ENCODE data around the gene ZDHHC5. TPM values are rescaled to one million over a fixed set of nuclear protein-coding genes. Genes with fewer than 3 reads are reported as not detected.

The ZDHHC5 gene
- total and polyA plus RNA-seq, 2 donors from 2014 or later, result 28.3 to 90.2 TPM

DNA sequence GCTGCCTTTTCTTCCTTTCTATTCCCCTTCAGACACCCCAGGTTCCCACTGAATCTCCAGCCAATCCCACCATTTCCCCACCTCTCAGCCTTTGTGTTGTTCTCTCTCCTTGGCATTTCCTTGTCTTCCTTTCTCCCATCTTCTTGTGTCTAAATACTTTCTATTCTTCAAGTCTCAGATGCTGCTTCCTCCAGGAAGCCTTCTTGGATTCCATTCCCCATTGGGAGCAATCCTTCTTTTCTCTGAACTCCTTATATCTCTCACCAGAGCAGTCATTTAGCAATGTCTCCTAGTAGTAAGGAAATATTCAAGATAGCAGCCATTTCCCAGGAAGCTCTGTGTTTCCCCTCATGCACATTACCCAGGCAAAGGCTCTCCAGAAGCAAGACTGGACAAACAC, 33.6 kb upstream of the ZDHHC5 start:
- Histone ChIP-seq H3K36me3 (ENCODE audit: control insufficient read depth in 2 of 3, insufficient read depth in 3 of 3, low read length in 3 of 3) (no peaks in the 10 kb centered on the region), H3K4me3 (ENCODE audit: low read length in 3 of 3) (no peak overlapping the region), H3K4me1 (ENCODE audit: control insufficient read depth in 2 of 3, insufficient read depth in 2 of 3, low read depth in 1 of 3, low read length in 3 of 3) (peaks cover 0 to 8% (median 0%) of the 10 kb centered on the region in 3 donors), H3K27ac (ENCODE audit: low read depth in 2 of 2, low read length in 2 of 2) (no peak overlapping the region), H3K9me3 (ENCODE audit: control insufficient read depth in 2 of 3, insufficient read depth in 1 of 3, low read length in 3 of 3) (no peaks in the 10 kb centered on the region), H3K27me3 (ENCODE audit: control insufficient read depth, insufficient read depth, low read length) (no peaks in the 10 kb centered on the region), H3K9ac (ENCODE audit: low read length in 3 of 3) (no peak overlapping the region)
- TF ChIP-seq, protein P1, sequence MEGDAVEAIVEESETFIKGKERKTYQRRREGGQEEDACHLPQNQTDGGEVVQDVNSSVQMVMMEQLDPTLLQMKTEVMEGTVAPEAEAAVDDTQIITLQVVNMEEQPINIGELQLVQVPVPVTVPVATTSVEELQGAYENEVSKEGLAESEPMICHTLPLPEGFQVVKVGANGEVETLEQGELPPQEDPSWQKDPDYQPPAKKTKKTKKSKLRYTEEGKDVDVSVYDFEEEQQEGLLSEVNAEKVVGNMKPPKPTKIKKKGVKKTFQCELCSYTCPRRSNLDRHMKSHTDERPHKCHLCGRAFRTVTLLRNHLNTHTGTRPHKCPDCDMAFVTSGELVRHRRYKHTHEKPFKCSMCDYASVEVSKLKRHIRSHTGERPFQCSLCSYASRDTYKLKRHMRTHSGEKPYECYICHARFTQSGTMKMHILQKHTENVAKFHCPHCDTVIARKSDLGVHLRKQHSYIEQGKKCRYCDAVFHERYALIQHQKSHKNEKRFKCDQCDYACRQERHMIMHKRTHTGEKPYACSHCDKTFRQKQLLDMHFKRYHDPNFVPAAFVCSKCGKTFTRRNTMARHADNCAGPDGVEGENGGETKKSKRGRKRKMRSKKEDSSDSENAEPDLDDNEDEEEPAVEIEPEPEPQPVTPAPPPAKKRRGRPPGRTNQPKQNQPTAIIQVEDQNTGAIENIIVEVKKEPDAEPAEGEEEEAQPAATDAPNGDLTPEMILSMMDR (IDR thresholded peaks at IDR 0.05; ENCODE audit: borderline replicate concordance, extremely low read depth, insufficient read depth), result no peak
- FAIRE-seq, result no peak
- intact Hi-C loops (cut with DNase I), result no loop called here
- no peak for DNase-seq

DNA sequence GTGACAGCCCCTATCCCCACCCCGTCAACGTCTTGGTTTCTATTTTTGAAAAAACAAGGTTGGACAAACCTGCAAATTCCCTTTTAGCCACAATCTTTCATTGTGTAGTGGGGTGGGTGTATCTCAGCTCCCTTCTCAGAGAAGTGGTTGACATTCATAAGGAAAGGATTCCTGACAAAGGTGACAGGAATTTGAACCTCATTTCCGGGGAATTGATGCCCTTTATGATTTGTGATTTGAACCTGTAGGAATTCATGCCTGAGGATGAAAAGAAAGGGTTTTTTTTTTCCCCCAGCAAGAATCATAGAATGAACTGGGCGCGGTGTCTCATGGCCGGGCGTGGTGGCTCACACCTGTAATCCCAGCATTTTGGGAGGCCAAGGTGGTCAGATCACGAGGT, 32.7 kb upstream of the ZDHHC5 start:
- Histone ChIP-seq H3K27ac (ENCODE audit: low read depth in 2 of 2, low read length in 2 of 2) (no peak overlapping the region), H3K9me3 (ENCODE audit: control insufficient read depth in 2 of 3, insufficient read depth in 1 of 3, low read length in 3 of 3) (no peaks in the 10 kb centered on the region), H3K36me3 (ENCODE audit: control insufficient read depth in 2 of 3, insufficient read depth in 3 of 3, low read length in 3 of 3) (no peaks in the 10 kb centered on the region), H3K9ac (ENCODE audit: low read length in 3 of 3) (no peak overlapping the region), H3K4me1 (ENCODE audit: control insufficient read depth in 2 of 3, insufficient read depth in 2 of 3, low read depth in 1 of 3, low read length in 3 of 3) (peaks cover 0 to 12% (median 0%) of the 10 kb centered on the region in 3 donors), H3K27me3 (ENCODE audit: control insufficient read depth, insufficient read depth, low read length) (no peaks in the 10 kb centered on the region), H3K4me3 (ENCODE audit: low read length in 3 of 3) (no peak overlapping the region)
- FAIRE-seq, result no peak
- intact Hi-C loops (cut with DNase I), result no loop called here
- no peak for DNase-seq
- TF ChIP-seq, protein P1 (IDR thresholded peaks at IDR 0.05; ENCODE audit: borderline replicate concordance, extremely low read depth, insufficient read depth), result no peak

DNA sequence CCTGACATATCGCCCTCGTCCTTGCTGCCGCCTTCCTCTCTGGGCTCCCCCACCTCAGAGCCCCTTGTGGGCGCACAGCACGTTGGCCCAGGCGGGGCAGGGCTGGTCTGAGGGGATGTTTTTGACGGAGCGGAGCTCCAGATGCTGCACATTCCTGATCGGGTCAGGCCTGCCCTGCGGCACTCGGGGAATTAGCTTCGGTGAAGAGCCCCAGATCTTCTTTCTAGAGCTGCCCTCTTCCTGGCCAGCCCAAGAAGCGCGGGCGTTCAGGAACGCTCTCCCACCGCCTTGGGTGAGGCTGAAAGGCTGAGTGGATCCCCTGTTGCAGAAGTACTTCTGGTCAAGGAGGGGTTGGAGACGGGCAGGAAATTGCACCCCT, 30.3 kb upstream of the ZDHHC5 start:
- H3K4me1 ChIP-seq (ENCODE audit: control insufficient read depth in 2 of 3, insufficient read depth in 2 of 3, low read depth in 1 of 3, low read length in 3 of 3), result peaks cover 0 to 12% (median 0%) of the 10 kb centered on the region in 3 donors
- peak overlapping the region; percentile 51 to 79 (median 68) for H3K4me3 ChIP-seq (ENCODE audit: low read length in 3 of 3)
- peak overlapping the region in 2 of 3 donors; percentile 17 to 82 for H3K9ac ChIP-seq (ENCODE audit: low read length in 3 of 3)
- FAIRE-seq (no peak), DNase-seq (peak in 3 of 5 donors; percentile 70 to 80 (median 72))
- H3K9me3 ChIP-seq (ENCODE audit: control insufficient read depth in 2 of 3, insufficient read depth in 1 of 3, low read length in 3 of 3), result no peaks in the 10 kb centered on the region
- H3K36me3 ChIP-seq (ENCODE audit: control insufficient read depth in 2 of 3, insufficient read depth in 3 of 3, low read length in 3 of 3), result no peaks in the 10 kb centered on the region
- TF ChIP-seq, protein P1 (IDR thresholded peaks at IDR 0.05; ENCODE audit: borderline replicate concordance, extremely low read depth, insufficient read depth), result no peak
- no peaks in the 10 kb centered on the region for H3K27me3 ChIP-seq (ENCODE audit: control insufficient read depth, insufficient read depth, low read length)
- intact Hi-C loops (cut with DNase I), result no loop called here
- H3K27ac ChIP-seq (ENCODE audit: low read depth in 2 of 2, low read length in 2 of 2), result no peak overlapping the region

Measured in kidney (tissue), 14 donors.